NCI-H446 treated with DMSO at 0.1 percent for 48 hours (cell line): ENCODE results near the gene ZNF189.

Experiments
- DNase-seq: peaks from one replicate; lab custom pipeline; 2025; lab: John Stamatoyannopoulos, UW

Gene ZNF189

DNA sequence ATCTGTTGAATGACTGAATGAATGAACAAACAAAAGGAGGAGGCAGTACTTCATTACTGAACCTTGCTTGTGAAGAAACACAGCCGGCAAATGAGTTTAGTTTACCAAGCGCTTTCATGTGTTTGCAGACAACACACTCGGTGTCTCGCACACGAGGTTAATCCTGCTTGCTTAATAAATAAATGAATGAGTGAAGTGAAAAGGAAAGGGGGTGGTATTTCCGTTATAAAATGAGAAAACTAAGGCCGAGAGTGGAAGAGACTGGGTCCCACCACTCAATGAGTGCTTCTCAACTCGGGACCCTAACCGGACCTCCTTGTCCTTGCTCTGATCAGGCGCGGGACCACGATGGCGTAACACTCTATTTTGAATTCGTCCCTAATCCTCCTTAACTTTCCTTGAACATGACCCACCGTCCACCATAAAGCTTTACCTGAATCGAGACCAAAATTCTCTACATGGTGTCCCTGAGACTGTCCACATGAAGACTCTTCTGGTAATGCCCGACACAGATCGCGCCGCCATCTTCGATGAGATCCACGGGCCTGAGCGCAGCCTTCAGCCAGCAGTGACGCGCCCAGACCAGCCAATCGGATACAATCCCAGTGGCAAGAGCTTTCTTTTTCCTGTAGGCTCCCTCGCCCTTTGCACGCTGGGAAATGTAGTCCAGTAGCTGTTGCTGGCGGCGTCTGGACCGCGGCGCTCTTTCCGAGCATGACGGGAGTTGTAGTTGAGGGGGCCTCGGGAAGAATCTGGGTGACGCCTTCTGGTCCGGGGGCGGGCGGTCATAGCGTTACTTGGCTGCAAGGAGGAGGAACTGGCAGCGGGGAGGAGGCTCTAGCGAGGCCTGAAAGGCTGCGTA, at the start of gene ZNF189, which contains the start of gene MRPL50:
Gene ZNF189, plus strand, starts transcription at position 784 of the 862 bp plus-strand sequence. CDS start 306 bp downstream, outside the sequence.
Gene MRPL50, minus strand, starts transcription at position 551 of the 862 bp plus-strand sequence. Its CDS starts 26 bp downstream, at position 525.
- peak; percentile 93 for DNase-seq

DNA sequence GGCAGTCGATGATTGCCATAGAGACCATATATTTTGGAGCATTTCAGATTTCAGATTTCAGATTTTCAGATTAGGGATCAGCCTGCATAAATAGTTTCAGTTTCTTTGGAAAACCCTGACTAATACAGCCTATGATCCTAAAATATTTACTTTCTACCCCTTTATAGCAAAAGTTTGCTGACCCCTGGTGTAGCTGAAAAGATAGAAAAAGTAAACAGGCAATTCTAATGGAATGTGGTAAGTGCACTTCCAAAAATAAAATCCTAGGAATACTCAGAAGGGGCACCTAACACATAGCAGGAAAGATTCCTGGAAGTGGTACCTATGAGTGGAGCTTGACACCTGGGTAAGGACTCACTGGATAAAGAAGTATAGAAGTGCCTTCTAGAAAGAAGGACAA, 48.4 kb upstream of the ZNF189 start:
- DNase-seq, result no peak

DNA sequence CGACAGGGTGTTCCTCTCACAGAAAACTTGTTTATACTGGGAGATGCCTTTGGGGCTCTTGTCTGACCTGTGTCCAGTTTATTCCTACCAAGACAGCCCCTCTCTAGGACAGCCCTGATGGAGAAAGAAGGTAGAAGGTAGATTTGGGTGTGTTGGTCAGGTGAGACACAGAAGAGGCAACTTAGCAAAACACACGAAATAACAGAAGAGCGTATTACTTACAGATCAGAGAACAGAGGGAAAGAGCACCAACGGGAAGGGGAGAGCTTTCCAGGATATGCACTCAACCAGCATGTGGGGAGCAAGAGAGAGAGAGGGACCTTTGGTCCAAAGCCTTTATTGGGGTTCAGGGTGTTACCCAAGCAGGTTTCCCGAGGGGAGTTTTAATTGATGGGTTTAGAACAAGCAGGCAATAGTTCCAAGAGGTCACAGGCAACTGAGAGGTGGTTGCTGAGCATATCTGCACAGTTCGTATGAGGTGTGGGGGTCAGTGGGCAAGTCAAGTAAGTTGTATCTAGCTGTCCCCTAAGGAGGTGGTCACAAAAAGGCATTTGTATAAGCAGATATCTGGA, 45.7 kb upstream of the ZNF189 start:
- no peak for DNase-seq

DNA sequence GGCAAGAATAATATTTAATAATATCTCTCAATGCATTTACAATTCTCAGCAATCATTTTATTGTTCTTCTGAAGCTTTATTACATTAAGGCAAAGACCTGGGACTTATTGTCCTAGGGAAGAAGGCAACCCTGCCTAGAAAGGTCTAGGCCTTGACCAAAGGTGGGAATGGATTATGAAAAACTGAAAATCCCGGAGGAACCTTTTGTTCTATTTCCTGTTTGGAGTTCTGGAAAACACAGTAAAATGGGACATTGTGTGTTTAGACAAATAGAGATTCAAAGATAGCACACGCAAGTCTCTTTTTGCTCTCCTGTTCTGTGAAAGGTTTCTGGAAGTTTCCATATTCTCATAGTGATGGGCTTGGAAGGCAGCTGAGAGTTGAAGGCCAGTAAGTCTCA, 45.0 kb upstream of the ZNF189 start:
- DNase-seq, result no peak

DNA sequence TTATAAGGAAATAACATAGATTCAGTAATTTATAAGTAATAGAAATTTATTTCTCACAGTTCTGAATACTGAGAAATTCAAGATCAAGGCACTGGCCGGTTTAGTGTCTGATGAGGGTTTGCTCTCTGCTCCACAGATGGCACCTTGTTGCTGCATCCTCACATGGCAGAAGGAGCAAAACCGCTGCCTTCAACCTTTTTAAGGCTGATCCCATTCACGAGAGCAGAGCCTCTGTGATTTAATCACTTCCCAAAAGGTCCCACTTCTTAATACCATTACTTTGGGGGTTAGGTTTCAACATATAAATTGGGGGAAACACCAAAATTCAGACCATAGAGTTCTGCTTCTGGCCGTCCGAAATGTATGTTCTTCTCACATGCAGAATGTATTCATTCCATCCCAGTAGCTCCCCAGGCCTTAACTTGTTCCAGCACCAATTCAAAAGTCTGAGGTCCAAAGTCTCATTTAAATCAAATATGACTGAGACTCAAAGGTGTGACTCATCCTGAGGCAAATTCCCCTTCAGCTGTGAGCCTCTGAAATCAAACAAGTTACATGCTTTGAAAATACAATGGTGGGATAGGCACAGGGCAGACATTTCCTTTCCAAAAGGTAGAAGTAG, 44.4 kb upstream of the ZNF189 start:
- no peak for DNase-seq

DNA sequence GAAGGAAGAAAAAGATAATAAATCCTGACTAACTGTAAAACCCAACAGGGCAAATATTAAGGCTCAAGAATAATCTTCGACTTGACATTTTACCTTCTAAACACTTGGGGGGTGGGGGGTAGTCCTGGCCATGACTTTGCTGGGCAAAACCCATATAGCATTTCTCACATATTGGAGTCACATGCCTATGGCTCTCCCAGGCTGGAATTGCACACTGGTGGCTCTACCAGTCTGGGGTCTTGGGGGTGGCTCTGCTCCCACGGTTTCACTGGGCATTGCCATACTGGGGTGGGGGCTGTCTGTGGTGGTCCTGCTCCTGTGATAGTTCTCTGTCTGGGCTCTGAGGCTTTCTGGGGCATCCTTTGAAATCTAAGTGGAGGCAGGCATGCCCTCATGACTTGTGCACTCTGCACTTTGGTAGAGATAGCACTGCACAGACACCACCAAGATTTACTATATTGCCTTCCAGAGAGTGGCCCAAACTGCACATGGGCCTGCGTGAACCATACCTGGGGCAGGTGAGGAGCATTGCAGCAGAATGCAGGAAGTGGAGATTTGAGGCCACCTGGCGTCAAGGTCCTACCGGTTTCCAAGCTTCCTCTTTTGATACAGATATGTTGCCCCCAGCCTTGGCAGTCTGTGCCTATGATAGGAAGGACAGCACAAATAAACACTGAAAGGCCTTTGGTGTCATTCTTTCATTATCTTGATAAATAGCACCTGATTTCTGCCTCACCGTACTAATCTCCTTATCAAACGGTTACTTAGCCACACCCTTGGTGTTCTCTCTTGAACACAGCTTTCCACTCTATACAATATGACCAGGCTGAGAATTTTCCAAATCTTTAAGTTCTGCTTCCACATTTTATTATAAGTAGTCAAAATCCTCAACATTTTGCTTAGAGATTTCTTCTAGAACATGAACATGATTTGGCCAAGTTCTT, 43.6 kb upstream of the ZNF189 start:
- DNase-seq, result no peak

DNA sequence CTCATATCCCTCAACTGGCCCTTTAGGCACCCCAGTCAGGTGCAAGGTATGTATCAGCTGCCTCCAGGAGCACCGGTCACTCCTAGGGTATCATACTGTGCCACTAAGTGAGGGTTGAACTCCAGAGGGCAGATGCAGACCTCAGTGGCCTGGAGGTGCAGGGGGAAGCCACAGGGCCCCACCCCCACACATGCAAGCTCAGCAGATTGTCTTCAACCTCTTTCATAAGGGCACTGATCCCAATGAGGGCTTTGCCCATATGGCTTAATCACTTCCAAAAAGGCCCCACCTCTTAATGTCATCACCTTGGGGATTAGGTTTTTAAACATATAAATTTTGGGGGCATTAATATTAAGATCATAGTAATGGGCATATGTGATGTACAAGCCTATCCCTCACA, 42.0 kb upstream of the ZNF189 start:
- DNase-seq, result no peak

DNA sequence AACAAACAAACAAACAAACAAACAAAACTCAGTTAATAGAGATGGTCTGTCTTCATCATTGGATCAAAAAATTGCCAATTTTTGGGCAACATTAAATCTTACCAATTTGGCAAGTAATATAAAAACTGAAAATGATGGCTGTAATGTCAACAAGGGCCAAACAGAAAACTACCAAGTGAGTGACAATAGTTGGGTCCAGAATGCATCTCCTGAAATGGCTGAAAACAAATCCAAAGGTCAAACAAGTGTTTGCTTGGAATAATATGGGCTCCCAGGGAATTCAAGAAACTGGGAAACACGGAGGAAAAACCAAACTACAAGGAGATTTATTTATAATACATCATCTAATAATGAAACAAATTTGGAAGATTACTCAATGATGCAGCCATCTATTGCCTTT, 39.0 kb upstream of the ZNF189 start:
- DNase-seq, result no peak

DNA sequence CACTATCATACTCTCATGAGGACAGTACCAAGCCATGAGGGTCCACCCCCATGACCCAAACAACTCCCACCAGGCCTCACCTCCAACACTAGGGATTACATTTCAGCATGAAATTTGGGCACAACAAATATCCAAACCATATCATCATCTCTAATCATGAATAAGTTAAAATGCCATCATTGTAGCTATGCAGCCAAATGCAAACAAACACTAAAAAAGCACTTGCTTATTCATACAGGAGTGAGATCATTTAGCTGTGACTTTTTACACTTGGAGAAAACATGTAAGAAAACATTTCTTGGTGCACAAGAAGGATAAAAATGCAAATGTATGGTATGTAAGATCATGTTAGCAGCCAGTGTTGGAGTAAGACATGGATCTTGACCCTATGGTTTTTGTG, 38.0 kb upstream of the ZNF189 start:
- DNase-seq, result no peak

DNA sequence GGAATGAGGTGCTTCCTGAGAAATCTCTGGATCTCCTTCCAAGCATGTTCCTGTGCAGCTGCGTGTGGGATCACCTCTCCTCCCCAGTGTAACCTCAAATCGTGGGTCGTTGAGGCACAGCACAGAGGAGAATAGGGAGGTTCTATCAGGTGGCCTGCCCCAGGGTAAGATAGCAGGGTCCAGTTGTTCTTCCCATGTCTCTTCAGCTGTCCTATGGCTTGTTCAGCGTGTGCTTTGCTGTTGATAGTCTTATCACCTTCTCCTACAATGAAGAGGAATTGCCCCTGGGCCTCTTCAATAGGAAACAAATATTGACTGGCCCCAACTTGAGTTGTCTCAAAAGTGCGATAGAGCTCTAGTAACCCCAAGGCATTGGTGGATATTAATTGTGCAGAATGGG, 36.2 kb upstream of the ZNF189 start:
- no peak for DNase-seq

DNA sequence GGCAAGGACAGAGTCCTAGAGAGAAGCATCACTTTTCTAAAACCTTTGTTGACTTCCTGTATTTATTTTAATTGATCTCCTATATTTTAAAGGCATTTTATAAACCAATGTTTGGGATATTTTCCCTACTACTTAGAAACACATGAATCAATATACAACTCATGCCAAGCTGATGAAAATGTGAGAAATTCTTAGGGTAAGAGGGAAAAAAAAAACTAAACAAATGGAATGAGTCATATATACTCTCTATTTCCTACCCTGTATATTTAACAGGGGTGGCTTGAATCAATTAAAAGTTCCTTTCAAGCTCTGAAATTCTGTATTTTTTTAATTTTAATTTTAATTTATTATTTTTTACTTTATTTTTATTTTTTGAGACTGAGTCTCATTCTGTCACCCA, 33.5 kb upstream of the ZNF189 start:
- DNase-seq, result no peak

DNA sequence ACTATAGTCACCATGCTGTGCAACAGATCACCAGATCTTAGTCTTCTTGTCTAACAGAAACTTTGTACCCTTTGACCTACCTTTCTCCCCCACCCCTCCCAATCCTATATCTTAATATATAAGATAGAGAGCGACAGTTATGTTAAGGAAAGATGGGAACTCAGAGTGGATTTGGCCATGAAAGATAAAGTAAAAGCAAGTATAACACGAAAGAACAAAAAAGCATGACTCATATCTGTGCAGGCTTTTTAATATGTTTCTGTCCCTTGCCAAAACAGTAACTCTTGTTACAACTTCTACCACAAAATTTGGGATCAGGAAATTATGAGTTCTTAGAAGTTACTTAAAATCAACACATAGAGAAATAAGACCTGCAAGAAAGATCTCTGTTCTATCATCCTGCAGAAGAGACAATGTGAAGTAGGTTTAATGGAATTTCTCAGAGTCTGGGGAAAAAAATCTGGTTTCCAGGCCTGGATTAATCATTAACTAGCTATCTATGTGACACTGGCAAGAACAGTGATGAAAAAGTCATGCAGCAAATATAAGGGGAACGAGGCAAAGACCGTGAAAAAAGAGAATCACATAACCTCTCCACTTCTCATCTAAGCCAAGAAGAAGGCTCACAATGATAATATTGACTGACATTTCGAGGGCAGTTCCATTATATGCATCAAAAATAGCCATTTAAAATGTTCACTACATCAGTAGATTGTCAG, 32.5 kb upstream of the ZNF189 start:
- no peak for DNase-seq

DNA sequence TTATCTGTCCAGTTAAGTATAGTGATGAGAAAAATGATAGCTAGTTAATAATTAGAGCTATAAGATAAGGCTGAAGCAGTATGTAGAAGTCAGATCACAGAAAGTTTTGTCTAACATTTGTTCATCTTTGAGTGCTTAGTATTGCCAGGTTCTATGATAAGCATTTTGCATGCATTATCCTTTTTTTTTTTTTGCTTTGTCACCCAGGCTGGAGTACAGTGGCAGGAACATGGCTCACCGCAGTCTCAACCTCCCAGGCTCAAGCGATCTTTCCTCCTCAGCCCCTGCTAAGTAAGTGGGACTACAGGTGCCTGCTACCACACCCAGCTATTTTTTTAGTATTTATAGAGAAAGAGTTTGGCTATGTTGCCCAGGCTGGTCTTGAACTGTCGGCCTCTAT, 31.3 kb upstream of the ZNF189 start:
- DNase-seq, result no peak

DNA sequence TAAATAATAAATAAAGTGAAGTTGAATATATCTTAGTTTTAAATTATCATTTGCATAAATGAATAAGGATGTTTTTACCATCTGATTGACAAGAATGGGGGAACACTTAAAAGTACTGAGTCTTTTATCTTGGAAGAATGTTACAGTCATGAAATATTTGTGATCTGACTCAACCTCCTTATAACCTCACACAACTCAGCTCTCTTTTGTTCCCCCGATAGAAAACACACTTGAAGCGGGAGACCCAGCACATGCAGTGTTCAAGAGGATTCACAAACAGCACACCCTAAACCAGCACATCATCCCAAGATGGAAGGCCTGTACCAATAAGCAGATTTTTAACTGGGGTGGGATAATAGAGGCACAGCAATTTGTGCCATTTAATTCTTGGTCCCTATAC, 29.4 kb upstream of the ZNF189 start:
- no peak for DNase-seq

DNA sequence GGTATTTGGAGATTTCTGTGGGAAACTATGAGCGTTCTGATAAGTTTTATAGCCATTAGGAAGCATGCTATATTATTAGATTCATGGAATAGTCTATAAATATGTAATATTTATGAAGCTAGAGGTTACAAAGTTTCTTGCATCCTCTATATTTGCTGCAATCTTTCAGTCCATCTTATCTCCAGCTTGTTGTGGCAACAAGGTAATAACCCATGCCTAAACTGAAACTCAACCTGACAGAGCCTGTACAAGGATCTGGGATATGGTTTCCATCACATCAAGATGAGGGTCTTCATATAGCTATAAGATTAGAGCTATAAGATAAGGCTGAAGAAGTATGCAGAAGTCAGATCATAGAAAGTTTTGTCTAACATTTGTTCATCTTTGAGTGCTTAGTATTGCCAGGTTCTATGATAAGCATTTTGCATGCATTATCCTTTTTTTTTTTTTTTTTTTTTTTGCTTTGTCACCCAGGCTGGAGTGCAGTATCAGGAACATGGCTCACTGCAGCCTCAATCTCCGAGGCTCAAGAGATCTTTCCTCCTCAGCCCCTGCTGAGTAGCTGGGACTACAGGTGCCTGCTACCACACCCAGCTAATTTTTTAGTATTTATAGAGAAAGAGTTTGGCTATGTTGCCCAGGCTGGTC, 28.6 kb upstream of the ZNF189 start:
- DNase-seq, result no peak

DNA sequence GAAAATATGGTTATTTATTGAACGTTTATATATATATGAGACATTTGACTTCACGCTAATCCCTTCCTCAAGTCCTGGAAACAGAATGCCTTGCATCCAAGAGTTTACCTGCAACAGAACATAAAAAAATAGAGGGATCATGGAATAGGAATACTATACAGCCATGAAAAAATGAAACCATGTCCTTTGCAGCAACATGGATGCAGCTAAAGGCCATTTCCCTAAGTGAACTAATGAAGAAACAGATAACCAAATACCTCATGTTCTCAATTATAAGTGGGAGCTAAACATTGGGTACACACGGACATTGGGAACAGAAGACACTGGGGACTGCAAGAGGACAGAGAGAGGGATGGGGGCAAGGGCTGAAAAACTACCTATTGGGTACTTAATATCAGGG, 26.8 kb upstream of the ZNF189 start:
- DNase-seq, result no peak

DNA sequence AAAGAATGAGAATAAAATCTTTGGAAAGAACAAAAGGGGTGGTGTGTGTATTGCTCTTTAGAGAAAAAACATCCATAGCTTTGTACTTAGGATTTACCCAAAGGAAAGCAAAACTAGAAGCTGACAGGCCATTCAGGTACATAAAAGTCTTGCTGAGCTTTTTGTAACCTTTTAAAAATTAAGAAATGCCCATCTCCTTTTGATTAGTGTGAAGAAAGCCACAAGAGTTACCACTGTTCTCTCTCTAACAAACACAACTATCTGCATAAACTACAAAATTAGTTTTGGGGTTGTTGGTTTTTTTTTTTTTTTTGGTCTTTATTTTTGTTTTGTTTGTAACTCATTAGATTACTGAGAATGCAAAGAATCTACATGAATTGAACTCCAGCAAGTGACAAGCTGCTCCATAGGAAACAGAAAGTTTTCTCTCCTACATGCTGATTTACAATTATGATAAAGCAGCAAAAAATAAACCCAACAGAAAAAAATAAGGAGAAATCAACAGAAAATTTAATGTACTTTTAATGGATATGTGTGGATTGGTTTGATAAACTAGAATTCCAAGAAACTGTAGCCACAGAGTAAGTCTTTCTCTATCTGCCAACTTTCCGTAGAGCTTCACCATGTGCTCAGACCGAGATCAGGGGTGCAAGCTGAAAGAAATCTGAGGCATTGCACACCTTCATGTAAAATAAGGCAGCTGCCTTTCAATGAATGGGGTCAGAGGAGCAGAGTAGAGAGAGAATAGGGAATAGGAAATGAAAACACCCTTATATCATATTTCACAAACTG, 26.1 kb upstream of the ZNF189 start:
- DNase-seq, result no peak

DNA sequence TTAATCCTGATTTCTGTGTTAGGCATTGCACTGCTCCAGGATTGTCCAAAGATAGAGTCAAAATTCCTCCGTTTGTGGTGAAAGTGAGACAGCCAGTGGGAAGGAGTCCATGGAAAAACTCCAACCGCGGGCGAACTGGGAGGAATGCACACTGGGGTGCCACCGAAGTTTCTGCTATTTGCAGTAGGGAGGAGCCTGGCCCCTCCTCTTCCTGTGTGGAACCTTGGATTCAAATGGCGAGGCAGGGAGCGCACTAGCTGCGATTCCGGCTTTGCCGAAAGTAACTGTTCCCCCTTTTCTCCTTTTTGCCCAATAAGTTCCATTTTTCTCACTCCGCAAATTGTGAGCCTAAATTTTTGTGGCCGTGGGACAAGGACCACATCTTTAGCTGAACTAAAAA, 23.1 kb upstream of the ZNF189 start:
- no peak for DNase-seq

DNA sequence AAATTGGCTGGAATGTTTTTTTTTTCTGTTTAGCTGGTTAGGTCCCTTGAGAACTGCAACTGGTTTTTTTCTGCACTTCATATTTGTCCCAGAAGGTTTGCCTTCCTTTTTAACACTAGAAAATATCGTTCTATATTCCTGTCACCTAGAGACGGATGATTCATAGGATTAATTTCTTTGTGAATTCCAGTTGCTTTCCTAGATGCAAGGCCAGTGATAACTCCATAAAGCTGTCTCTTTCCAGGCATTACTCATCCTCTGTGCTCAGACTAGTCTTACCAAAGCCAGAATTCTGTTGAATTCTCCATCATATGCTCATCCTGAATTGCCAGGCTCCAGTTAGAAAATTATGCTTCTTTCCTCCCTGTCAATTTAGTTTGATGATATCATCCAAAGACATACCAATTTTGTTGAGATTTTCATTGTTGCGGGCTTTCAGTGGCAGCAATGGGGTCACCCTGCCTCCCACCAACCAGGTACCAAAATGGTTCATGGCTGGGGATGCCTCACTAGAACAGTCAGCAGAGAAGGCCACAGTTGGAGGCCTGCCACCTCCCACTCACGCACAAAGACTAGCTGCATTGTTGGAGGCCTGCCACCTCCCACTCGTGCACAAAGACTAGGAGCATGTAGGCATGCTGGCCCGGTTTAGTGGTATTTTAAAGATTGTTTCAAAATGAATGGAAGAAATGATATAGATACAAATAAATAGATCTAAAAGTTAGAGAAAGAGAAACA, 22.4 kb upstream of the ZNF189 start:
- DNase-seq, result no peak
